ENCODE results near the gene C5orf47.

GRCh38 chr5:173969167-173970049, 19.6 kb upstream of the C5orf47 start:
- TF ChIP-seq EZH2 (optimal IDR thresholded peaks at IDR 0.05; ENCODE audit: low read depth, low read length): no peak
- TF ChIP-seq CTCF (IDR thresholded peaks at IDR 0.05; ENCODE audit: low read length): no peak
- no peak for TF ChIP-seq EZH2phosphoT487 (IDR thresholded peaks at IDR 0.05; ENCODE audit: low read length)
